Glomerular visceral epithelial cell (primary cell): ENCODE measurements around the gene MPZL2.

Experiments used
- DNase-seq: peaks from one replicate; pipeline ENCODE4 v3.0.0-alpha.2; 2016; ENCODE audit errors: extremely low spot score

MPZL2 gene

DNA sequence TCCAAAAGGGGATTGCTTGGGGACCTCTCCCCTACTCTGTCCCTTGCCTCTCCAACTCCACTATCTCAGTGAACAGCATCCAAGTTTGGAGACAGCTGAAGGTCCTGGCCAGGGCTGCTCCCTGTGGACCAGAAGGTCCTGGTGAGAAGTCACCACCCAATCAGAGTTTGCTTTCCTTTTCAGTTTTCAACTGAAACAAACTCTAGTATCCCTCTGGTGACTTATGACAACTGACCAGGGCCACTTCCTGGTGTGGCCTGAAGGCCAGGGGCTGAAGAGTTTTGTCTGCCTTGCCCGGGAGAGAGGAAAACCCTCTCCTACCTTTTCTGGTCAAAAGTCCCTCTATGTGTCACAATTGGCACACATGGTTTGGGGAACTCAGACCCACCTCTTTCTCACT, 44.4 kb downstream of the MPZL2 start:
- DNase-seq, result no peak

DNA sequence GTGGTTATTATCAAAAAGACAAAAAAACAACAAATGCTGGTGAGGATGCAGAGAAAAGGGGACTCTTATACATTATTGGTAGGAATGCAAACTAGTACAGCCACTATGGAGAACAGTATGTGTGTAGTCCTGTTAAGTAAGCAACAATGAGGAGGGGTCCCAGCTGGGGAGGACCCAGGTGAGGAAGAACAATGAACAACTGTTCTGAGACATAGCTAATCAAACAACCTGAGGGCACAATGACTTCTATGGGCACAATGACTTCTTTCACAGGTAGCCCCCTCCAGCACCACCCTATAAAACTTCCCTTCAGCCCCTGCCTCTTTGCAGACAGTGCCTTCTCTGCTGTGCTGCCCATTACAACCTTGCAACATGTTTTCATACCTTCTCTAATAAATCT, 44.9 kb downstream of the MPZL2 start:
- no peak for DNase-seq

DNA sequence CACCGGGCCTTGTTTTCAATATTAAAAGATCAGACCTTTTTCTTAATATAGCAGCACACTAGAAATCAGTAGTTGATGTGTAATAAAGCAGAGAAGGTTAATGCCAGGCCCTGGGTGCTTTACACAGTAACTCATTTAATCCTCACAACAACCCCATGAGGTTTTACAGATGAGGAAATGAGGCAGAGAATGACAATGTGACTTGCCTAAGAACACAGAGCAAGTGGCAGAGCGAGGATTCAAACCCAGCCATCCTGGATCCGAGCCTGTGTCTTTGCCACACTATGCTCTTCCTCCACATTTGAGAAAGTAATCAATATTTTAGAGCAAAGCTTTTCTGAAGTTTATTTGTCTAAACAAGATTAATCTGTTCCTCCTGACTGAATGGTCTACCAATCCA, 46.5 kb downstream of the MPZL2 start:
- DNase-seq, result no peak

DNA sequence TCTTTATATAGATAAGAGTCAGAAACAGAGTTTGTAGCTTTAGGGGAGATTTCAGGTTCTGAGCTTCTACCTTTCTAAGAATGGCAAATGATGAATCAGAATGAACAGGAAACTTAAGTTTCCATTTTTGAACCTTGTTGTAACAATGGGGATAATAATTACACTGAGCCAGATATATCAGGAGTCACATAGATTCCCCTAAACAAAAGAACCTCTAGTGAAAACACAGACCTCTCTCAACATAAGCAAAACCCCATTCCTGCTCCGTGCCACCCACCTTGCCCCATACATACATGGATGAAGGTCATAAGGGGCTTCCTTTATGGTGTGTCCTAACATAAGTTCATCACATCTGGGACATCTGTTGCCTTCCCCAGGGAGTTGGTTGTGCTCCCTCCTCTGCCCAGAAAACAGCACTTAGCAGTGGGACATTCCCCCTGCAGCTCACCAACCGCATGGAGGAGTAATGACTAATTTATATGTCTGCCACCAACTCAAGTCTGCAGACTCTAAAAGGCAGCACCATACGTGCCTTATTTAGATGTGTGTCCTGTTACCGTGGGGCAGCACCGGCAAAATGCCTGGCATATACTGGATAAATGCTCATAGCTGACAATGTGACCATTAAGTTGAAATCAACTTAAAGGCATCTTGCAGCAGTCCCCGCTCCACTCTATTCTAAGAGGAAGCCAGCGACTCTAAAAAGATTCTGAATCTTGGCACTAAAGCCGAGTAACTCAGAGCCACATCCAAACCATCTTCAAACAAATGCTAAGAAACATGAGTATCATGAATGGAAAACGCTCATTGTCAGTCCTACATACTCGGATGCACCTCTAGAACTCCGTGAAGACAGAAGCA, 47.2 kb downstream of the MPZL2 start:
- DNase-seq, result no peak

DNA sequence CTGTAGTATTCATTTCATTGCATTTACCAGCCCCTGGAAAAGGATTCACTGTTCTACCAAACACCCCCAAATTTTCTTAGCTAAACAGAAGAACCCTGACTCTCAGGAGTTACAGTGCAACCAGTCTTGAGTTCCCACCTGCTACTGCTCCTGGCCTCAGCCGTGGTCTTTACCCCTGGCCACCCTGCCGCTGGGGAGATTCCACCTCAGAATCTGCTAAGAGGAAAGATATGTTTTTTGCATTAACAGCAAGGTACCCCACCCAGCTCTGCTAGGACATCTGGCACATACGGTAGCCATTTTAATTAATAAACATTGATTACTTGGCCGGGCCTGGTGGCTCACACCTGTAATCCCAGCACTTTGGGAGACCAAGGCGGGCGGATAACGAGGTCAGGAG, 48.3 kb downstream of the MPZL2 start:
- no peak for DNase-seq

DNA sequence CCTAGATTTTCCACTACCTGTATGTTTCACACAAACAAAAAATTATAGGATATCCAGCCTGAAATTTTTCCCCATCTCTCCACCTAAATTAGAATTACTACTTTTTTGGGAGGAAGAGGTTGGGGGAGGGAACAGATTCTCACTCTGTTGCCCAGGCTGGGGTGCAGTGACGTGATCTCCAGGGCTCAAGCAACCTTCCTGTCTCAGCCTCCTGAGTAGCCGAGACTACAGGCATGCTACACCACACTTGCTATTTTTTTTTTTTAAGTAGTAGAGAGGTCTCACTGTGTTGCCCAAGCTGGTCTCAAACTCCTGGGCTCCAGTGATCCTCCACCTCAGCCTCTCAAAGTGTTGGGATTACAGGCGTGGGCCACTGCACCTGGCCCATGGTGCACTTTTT, 48.8 kb downstream of the MPZL2 start:
- DNase-seq, result no peak

DNA sequence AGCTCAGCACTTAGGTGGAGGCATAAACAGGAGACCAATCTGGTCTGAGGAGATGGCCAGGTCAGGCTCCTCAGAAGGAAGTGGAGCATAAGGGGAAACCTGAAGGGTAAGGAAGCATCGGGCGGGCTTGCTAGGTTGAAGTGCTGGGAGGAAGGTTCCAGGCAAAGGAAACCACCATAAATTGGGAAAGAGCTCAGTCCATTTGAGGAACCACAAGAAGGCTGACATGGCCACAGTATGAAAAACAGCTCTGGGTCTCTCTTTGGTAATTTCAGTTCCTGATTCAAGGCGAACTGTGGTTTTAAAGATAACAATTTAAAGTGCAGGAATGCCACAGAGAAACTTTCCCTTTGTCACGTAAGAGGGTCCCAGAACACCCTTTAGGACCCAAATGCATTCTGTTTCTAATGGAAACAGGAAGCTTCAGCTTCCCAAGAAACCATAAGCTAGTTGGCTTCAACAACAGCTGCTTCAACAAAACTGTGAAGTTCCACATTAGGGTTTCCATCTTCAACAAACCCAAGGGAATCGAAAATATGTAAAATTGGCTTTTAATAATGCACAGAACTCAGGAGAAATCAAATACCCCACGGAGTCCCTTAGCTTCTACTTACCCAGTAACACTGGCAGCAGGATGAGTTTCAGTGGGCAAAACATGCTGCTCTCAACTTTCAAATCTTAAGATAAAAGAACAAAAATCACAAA, 49.7 kb downstream of the MPZL2 start:
- no peak for DNase-seq

DNA sequence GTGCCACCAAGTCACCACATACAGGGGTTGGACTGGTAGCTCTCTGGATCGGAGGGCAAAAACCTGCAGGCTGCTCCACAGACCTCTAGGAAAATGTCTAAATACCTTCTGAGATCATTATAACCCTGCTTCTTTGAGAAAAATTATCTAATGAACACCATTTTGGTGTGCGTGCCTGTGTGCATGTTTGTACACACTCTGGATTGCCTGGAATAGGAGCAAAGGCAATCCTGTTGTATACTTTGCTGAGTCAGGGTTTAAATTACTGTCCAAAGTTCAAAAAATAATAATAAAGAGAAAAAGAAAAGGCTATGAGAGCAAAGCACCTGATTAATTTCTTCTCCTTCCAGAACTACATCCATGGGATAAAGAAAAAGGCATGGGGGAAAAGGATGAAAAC, 50.3 kb downstream of the MPZL2 start:
- no peak for DNase-seq

DNA sequence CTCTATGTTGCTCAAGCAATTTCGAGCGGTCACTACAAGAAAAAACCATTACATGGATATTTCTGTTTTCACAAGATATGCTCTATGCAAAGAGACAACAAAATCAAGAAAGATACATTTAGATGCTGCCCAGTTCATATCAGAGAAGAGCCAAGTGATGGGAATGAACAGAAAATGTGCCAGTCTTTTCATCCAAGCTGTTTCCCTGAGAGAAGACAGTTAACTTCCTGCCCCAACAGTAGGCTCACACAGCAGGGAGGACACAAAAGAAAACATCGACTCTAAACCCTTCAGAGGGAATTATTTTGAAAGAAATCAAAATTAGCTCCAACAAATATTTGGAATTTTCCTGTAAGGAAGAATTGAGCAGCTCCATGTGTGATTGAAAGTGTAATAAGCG, 50.9 kb downstream of the MPZL2 start:
- no peak for DNase-seq

DNA sequence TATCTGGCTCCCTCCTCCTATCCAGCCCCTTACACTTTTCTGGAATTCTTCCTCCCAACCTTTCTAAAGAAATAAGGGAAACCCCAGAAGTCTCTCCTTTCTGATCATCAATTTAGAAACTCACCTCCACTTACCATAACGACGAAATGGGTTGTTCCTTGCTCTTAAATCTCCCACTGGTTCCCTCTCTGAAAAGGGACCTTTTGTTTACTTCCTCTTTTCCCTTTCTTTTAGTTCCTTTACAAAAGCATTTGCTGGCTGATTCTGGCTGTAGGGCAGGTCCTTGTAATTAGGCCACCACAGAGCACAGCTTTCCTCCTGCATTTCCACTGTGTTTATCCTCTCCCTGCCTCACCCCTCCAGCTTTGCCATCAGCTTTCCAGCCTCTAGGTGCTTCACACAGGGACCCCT, 51.3 kb downstream of the MPZL2 start:
- DNase-seq, result no peak

DNA sequence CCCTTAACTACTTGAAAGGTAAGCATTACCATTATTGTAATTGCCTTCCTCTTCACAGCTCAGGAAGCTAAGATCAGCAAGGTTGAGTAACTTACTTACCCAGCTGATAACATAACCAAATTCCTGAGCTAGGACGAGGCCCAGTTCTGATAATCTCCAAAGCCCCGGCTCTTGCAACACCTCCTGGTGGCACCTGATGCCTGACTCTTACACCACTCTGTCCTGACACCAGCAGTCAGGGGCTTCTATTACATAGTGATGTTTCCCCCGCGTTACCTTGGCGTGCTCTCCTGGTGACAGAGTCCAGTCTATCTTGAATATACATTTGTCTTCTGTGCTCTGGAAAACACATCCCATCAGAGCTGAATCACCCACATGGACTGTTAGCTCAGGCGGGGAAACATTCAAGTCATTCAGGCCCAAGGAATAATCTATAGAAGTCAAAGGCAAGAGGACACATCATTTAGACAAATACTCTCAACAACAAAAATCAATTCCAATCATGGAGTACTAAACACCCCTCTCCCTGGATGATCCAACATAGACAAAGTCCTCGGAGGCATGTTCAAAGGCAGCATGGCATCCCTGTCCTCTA, 51.9 kb downstream of the MPZL2 start:
- DNase-seq, result no peak

DNA sequence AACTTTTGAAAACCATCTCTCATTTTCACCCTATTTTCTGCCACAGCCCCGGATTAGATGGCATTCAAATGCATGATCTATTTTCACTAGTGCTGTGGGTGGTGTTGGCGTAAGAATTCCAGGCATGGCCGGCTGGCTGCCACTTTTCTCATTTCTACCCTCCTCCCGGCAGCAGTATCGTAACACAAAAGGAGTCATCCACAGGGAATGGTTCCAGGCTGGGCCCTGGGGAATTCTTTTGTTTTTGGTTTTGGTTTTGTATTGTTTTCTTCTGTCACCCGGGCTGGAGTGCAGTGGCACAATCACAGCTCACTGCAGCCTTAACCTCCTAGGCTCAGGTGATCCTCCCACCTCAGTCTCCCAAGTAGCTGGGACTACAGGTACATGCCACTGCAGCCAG, 53.1 kb downstream of the MPZL2 start:
- DNase-seq, result no peak

DNA sequence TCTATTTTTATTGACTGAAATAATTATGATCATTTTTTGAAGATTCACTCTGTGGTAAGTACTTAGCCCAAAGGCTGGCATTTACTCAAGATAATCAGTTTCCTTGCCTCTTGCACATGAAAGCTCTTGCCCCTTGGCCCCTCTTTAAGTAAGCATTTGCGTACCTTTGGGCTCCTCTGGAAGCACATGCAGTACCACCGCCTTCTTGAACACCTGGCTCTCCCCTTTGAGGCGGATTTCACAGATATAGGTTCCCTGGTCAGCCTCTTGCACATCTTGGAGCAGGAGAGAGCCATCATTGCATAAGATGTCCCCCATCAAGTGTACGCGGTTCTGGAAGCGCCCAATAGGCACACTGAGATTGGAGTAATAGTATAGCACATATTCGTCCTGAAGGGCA, 53.8 kb downstream of the MPZL2 start:
- DNase-seq, result no peak

DNA sequence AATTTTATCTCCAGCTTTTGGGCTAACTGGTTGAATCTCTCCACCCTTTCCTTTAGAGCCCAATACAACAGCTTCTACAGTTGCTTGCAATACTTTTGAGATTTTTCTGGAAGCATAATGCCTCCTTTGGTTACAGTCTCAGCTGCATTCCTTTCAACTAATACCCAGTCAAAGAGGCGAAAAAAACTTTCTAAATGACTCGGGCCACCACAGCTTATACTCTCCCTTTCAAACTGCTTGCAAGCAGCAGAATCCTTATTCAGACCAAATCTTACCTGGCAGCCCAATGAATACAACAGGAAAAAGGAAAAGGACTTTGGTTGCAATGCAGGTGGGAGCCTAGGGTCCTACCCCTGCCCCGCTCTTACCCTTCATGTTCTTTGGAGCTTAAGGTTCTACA, 55.1 kb downstream of the MPZL2 start:
- DNase-seq, result no peak

DNA sequence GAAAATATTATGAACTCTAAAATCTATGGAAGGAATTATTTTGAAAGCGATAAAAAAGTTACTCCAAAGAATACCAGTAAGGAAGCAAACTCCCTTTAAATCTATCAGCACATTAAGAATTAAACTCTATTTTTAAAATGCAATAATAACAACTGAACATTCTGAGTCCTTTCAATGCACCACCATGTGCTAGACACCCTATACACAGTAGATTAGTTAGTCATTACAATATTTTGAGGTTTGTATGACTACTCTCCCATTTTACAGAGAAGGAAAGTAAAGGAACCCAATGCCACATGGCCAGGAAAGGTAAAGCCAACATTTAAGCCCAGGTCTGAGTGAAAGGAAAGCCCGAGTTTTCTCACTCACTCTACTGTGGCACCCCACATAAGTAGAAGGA, 57.0 kb downstream of the MPZL2 start:
- DNase-seq, result no peak

DNA sequence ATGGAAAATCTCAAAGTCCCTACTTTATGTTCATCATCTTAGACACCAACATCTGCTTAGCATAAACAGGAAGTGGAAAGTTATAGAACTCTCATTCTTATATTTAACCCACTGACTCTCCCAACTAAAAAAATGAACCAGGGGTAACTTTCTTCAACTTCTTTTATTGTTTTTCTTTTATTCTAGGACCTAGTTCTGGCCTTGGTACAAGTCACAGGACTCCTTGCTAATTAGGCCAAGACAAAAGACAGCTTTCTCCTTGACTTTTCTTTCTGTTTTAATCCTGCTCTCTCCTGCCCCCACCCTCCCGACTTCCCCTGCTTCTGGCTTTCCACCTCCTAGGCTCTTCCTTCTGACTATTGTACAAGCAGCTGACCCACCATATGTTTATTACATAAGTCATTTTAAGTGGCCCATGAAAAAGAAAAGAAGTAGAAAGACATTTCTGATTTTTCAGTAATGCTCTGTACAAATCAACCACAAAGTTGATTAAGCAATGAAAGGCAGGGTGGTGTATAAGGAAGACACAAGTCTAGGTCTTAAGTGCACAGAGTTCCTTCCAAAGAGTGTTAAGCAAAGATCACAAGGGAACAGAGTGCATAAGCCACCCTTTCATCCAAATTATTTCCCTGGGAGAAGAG, 57.6 kb downstream of the MPZL2 start:
- DNase-seq, result no peak

DNA sequence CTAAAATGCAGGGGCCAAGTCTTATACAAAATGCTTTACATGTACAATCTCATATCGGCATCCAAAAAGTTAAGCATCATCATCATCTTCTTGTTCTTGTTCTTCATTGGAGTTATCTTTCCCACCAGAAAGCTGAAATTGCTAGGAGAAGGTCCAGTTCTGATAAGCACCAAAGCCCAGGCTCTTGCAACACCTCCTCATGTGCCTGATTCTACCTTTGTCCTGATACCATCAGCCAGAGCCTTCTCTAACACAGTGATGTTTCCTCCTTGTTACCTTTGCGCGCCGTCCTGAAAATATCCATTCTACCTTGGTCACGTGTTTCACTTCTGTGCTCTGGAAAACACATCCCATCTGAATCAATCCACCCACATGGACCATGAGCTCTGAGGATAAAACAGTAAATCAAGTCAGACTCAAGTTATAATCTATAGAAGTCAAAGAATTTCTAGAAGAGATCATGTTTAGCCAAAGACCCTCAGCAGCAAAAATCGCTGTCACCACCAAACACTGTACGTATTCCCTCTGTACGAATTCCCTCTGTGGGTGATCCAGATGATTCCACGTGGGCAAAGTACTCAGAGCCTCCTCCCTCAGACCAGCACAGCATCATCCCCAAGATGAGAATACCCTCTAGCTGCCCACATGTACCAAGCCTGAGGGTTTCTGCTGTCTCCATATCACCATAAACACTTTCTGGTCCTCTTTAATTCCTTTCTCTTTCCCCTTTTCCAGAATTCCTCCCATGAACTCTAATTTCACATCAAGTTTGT, 58.3 kb downstream of the MPZL2 start:
- no peak for DNase-seq
